GM19351 (cell line): ENCODE measurements around the gene TNK2.
"Not testable (repeated sequence)": the region's sequence is repeated elsewhere in the genome, so short reads cannot be mapped to it uniquely, and the experiment has no call there.

Source experiments
- ATAC-seq: cut with Tn5 transposase; IDR thresholded peaks from one replicate; pipeline ENCODE4 v1.9.1; 2021; ENCODE audit warnings: mild to moderate bottlenecking, moderate library complexity; ENCODE audit not compliant: unreplicated experiment

The TNK2 gene

GRCh38 chr3:195907934-195908693, at the start of gene TNK2:
TNK2 (minus strand) TSS chr3:195908551; CDS start chr3:195888588, 19,963 bp downstream.
- ATAC-seq, result no peak

DNA sequence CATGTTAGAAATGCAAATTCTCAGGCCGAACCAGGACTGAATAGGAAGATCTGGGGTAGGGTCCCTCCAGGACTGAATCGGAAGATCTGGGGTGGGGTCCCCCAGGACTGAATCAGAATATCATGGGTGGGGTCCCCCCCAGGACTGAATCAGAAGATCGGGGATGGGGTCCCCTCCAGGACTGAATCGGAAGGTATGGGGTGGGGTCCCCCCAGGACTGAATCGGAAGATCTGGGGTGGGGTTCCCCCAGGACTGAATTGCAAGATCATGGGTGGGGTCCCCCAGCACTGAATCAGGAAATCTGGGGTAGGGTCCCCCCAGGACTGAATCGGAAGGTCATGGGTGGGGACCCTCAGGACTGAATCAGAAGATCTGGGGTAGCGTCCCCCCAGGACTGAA, 48.2 kb upstream of the TNK2 start:
- no peak for ATAC-seq

DNA sequence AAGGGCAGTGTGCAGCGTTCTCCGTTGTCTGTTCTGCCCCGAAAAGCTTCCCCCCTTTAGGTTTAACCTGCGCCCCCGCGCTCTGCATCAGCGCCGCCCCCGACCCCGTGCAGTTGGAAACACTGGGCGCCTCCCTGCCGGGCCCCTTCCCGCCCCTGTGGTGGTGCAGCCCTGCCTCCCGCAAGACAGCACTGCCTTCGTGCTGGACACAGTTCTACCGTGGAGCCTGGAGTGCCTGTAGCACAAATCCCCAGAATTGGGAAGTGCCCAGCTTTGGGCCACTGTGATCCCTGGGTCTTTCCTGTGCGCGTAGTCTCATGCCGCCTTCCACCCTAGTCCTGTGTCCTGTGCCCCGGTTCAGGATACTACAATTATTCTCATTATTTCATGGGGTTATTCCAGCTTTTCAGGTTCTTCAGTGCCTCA, 47.1 kb upstream of the TNK2 start:
- ATAC-seq, result not testable (repeated sequence)

DNA sequence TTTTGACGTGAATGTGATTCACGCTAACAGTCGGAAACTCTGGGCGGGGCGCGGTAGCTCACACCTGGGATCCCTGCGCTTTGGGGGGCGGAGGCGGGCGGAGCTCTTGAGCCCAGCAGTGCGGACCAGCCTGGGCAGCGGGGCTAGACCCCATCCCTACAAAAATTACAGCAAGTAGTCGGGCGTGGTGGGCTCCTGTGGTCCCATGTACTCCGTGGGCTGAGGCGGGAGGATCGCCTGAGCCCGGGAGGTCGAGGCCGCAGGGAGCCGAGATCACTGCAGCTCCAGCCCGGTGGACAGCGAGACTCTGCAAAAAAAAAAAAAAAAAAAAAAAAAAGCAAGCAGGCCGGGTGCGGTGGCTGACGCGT, 46.4 kb upstream of the TNK2 start:
- peak; percentile 43 for ATAC-seq

GRCh38 chr3:195954052-195954751, 45.9 kb upstream of the TNK2 start:
- ATAC-seq, result peak; percentile 94

GRCh38 chr3:195952590-195952989, 44.2 kb upstream of the TNK2 start:
- not testable (repeated sequence) for ATAC-seq

DNA sequence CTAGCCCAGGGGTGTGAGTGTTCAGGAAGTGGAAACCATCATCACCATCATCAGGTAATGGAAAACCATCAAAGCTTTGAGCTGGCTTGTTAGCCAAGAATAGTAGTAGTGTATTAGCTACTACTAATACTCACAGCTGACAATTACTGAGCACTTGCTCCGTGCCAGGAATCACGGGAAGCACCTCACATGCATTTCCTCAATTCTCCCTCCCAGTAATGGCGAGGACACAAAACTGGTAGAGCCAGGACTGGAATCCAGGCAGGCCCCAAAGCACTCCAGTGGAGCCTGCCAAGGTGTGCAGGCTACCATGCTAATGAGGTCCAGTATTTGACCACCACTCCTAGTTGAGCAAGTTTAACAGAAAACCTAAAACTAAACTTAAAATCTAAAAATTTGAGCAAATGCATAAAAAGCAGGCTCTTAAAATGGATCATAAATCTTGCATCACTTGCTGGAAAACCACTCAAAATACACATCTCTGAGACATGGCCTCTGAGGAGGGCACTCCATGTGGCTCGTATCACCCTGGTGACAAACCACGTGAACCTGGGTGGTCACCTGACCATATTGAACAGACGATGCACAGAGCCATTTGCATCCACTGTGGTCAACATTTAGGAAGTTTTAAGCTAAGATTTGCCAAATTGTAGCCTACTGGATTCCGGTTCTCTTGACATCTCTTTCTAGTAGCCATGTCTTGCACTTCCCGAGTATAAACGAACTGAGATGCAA, 43.3 kb upstream of the TNK2 start:
- ATAC-seq, result not testable (repeated sequence)

GRCh38 chr3:195950731-195951130, 42.4 kb upstream of the TNK2 start:
- not testable (repeated sequence) for ATAC-seq

GRCh38 chr3:195950164-195950563, 41.8 kb upstream of the TNK2 start:
- ATAC-seq, result not testable (repeated sequence)

- ATAC-seq, result not testable (repeated sequence)
Observed at GRCh38 chr3:195946910-195947699, 38.8 kb upstream of the TNK2 start.

GRCh38 chr3:195941265-195941815, 33.0 kb upstream of the TNK2 start:
- not testable (repeated sequence) for ATAC-seq

DNA sequence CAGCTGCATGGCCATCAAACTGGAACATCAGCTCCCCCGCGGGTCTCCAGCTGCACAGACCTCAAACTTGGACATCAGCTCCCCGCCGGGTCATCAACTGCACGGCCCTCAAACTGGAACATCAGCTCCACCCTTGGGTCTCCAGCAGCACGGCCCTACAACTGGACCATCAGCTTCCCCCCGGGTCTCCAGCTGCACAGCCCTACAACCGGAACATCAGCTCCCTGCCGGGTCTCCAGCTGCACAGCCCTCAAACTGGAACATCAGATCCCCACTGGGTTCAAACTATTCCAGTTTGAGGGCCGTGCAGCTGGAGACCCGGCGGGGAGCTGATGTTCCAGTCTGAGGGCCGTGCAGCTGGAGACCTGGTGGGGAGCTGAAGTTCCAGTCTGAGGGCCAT, 32.5 kb upstream of the TNK2 start:
- ATAC-seq, result not testable (repeated sequence)

- ATAC-seq, result not testable (repeated sequence)
Observed at GRCh38 chr3:195939526-195940470, 31.4 kb upstream of the TNK2 start.

DNA sequence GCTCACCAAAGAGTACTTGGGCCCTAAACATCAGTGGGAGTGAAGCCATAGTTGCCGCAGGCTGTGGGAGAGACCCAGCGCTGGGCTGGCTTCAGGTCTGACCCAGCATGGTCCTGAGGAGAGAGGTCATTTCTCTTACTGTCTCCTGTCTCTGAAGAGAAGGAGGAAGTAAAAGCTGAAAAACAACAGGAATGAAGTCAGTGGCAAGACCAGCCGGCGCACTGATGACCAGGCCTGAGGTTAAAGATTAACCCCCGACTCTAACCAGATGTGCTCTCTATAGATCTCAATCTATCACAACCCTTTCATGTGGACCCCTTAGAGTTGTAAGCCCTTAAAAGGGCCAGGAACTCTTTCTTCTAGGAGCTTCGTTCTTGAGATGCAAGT, 24.7 kb upstream of the TNK2 start:
- ATAC-seq, result not testable (repeated sequence)

DNA sequence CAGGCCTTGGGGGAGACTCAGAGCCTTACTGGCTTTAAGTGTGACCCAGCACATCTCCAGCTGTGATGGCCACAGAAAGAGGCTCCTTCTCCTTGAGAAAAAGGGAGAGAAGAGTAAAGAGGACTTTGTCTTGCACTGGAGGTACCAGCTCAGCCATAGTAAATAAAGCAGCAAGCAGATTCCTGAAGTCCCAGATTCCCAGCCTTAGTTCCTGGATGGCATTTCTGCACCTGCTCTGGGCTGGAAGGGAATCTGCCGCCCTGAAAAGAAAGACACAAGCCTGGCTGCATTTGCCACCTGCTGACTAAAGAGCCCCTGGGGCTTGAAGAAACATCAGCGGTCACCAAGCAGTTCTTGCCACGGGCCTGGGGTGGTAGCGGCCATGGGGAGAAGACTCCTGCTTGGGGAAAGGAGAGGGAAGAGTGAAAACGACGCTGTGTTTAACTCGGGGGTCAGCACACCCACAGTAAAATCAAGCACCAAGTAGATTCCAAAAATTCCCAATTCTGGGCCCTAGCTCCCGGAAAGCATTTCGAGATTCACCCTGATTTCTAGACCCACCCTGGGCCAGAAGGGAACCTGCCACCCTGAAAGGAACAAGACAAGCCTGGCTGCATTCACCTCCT, 24.2 kb upstream of the TNK2 start:
- ATAC-seq, result no peak

- ATAC-seq, result no peak
Observed at GRCh38 chr3:195931582-195932273, 23.4 kb upstream of the TNK2 start.

DNA sequence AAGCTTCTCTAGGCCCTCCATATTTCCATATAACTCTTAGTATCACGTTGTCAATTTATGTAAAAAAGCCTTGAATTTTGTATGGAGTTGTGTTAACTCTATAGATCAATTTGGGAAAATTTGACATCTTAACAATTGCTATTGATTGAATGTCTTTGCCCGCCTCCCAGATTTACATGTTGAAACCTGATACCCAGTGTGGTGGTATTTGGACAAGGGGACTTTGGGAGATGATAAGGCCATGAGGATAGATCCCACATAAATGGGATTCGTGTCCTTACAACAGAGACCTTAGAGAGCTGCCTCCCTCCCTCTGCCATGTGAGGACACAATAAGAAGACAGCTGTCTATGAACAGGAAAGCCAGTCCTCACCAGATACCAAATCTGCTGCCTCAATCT, 21.1 kb upstream of the TNK2 start:
- no peak for ATAC-seq

DNA sequence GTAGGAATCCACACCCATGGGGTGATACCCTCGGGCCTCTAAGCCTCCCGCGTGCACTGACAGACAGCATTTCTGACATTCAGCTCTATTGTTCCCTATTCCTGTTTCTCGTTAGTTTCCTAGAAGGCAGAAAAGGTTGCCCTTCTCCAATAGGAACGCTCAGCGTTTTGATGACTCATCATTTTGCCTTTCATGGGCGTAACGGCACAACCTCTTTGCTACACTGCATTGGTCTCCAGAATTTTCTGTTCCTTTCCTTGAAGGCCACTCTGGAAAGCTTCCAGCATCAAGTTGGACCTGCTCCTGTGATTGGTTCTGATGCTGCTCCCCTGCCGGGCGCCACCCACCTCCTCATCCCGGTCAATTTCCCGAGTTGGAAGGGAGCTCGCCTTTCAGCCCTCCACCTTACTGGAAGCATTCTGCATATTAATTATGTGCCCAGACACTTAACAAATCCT, 13.0 kb upstream of the TNK2 start:
- no peak for ATAC-seq
